Nephron (organoid): ENCODE data around the gene COMP.
"Not testable (repeated sequence)": the region's sequence is repeated elsewhere in the genome, so short reads cannot be mapped to it uniquely, and the experiment has no call there.

Source experiments
- H3K27ac Mint-ChIP-seq, 3 experiments: 2 replicates each; pipeline ENCODE4 v1.8.0; 2020; ENCODE audit warnings: mixed read lengths in 3 of 3, mild to moderate bottlenecking in 2 of 3, moderate library complexity in 1 of 3
- H3K27me3 Mint-ChIP-seq: 2 replicates; pipeline ENCODE4 v1.8.0; 2021; ENCODE audit warnings: low read depth, mild to moderate bottlenecking, moderate library complexity, mixed read lengths
- H3K36me3 Mint-ChIP-seq: 2 replicates; pipeline ENCODE4 v1.8.0; 2020; ENCODE audit warnings: low read depth, mixed read lengths
- H3K4me1 Mint-ChIP-seq: 2 replicates; pipeline ENCODE4 v1.8.0; 2020; ENCODE audit warnings: mixed read lengths
- H3K4me3 Mint-ChIP-seq, 3 experiments: 2 replicates each; pipeline ENCODE4 v1.8.0; 2020; ENCODE audit warnings: mild to moderate bottlenecking in 3 of 3, mixed read lengths in 3 of 3, moderate library complexity in 2 of 3
- H3K9me3 Mint-ChIP-seq: 2 replicates; pipeline ENCODE4 v1.8.0; 2020; ENCODE audit warnings: mixed read lengths
- CTCF ChIP-seq, 3 experiments: fragments of 200-600 bp; sonication (generic); IDR thresholded peaks; one replicate each; pipeline ENCODE4 v1.5.0; 2021; ENCODE audit warnings: antibody characterized with exemption in 3 of 3; ENCODE audit not compliant: unreplicated experiment in 3 of 3

Gene COMP

GRCh38 chr19:18817574-18817973 lies 26.5 kb upstream of the COMP start:
- no peak for TF ChIP-seq CTCF (IDR thresholded peaks at IDR 0.05; ENCODE audit: unreplicated experiment in 3 of 3)
- no peak overlapping the region for H3K27ac Mint-ChIP-seq
- no peak overlapping the region for H3K4me3 Mint-ChIP-seq
- no peaks in the 10 kb centered on the region for H3K9me3 Mint-ChIP-seq
- H3K36me3 Mint-ChIP-seq = no peaks in the 10 kb centered on the region
- H3K4me1 Mint-ChIP-seq = no peaks in the 10 kb centered on the region
- H3K27me3 Mint-ChIP-seq = peaks cover 18% of the 10 kb centered on the region

GRCh38 chr19:18816645-18817044 lies 25.5 kb upstream of the COMP start:
- H3K27ac Mint-ChIP-seq, H3K9me3 Mint-ChIP-seq, H3K4me1 Mint-ChIP-seq, H3K4me3 Mint-ChIP-seq, H3K36me3 Mint-ChIP-seq: not testable (repeated sequence)
- peaks cover 14% of the 10 kb centered on the region for H3K27me3 Mint-ChIP-seq

- Mint-ChIP-seq H3K27ac (no peak overlapping the region), H3K27me3 (peaks cover 14% of the 10 kb centered on the region), H3K9me3 (no peaks in the 10 kb centered on the region), H3K4me1 (no peaks in the 10 kb centered on the region), H3K4me3 (no peak overlapping the region), H3K36me3 (no peaks in the 10 kb centered on the region)
- TF ChIP-seq CTCF (IDR thresholded peaks at IDR 0.05; ENCODE audit: unreplicated experiment in 3 of 3) = no peak
Measured at GRCh38 chr19:18815673-18816072, 24.6 kb upstream of the COMP start.

GRCh38 chr19:18814063-18814462 lies 23.0 kb upstream of the COMP start:
- no peaks in the 10 kb centered on the region for H3K9me3 Mint-ChIP-seq
- H3K27me3 Mint-ChIP-seq = peaks cover 10% of the 10 kb centered on the region
- H3K27ac Mint-ChIP-seq = no peak overlapping the region
- no peak overlapping the region for H3K4me3 Mint-ChIP-seq
- H3K4me1 Mint-ChIP-seq = no peaks in the 10 kb centered on the region
- peak in 1 of 3 experiments; percentile 9 for TF ChIP-seq CTCF (IDR thresholded peaks at IDR 0.05; ENCODE audit: unreplicated experiment in 3 of 3)
- H3K36me3 Mint-ChIP-seq = no peaks in the 10 kb centered on the region

GRCh38 chr19:18811638-18812037 lies 20.5 kb upstream of the COMP start:
- H3K9me3 Mint-ChIP-seq, H3K4me1 Mint-ChIP-seq, H3K4me3 Mint-ChIP-seq, H3K36me3 Mint-ChIP-seq, H3K27ac Mint-ChIP-seq: not testable (repeated sequence)
- H3K27me3 Mint-ChIP-seq = peaks cover 18% of the 10 kb centered on the region

- no peaks in the 10 kb centered on the region for H3K9me3 Mint-ChIP-seq
- no peak for TF ChIP-seq CTCF (IDR thresholded peaks at IDR 0.05; ENCODE audit: unreplicated experiment in 3 of 3)
- H3K27me3 Mint-ChIP-seq = peaks cover 23% of the 10 kb centered on the region
- H3K27ac Mint-ChIP-seq = no peak overlapping the region
- H3K4me1 Mint-ChIP-seq = no peaks in the 10 kb centered on the region
- no peaks in the 10 kb centered on the region for H3K36me3 Mint-ChIP-seq
- H3K4me3 Mint-ChIP-seq = no peak overlapping the region
Measured at GRCh38 chr19:18809149-18809868, 18.2 kb upstream of the COMP start.

GRCh38 chr19:18807861-18808331 lies 16.8 kb upstream of the COMP start:
- Mint-ChIP-seq H3K36me3 (no peaks in the 10 kb centered on the region), H3K27me3 (peaks cover 28% of the 10 kb centered on the region), H3K4me3 (no peak overlapping the region), H3K4me1 (no peaks in the 10 kb centered on the region), H3K9me3 (no peaks in the 10 kb centered on the region), H3K27ac (no peak overlapping the region)
- TF ChIP-seq CTCF (IDR thresholded peaks at IDR 0.05; ENCODE audit: unreplicated experiment in 3 of 3) = no peak
